IPS DF 6.9 (cell line): ENCODE measurements around the gene HERC4.
"Not testable (repeated sequence)": the region's sequence is repeated elsewhere in the genome, so short reads cannot be mapped to it uniquely, and the experiment has no call there.

Experiments used
- DNase-seq: peaks from one replicate; pipeline ENCODE4 v3.0.0-alpha.2; 2013; ENCODE audit warnings: low read depth, low spot score
- H3K27ac ChIP-seq: one replicate; pipeline ENCODE4 v1.5.1; 2013; ENCODE audit warnings: low read length, control low read depth
- H3K27me3 ChIP-seq: 2 replicates; pipeline ENCODE4 v1.6.1; 2013; ENCODE audit warnings: mild to moderate bottlenecking, low read length; ENCODE audit not compliant: control insufficient read depth, insufficient read depth
- H3K36me3 ChIP-seq: 2 replicates; pipeline ENCODE4 v1.6.1; 2013; ENCODE audit warnings: low read length; ENCODE audit not compliant: control insufficient read depth, insufficient read depth
- H3K4me1 ChIP-seq: 2 replicates; pipeline ENCODE4 v1.6.1; 2013; ENCODE audit warnings: low read length; ENCODE audit not compliant: control insufficient read depth, insufficient read depth
- H3K4me3 ChIP-seq: 2 replicates; pipeline ENCODE4 v1.5.1; 2013; ENCODE audit warnings: mild to moderate bottlenecking, low read length
- H3K9me3 ChIP-seq: 2 replicates; pipeline ENCODE4 v1.6.1; 2013; ENCODE audit warnings: low read length, inconsistent platforms; ENCODE audit not compliant: control insufficient read depth, insufficient read depth
- WGBS: extraction: QIAGEN DNeasy Blood & Tissue Kit; methylation state at CpG from one replicate; pipeline ENCODE4 v1.1.7; 2013; ENCODE audit warnings: mixed read lengths, missing lambda C conversion rate; ENCODE audit not compliant: insufficient read length, insufficient coverage; 5-methylcytosine and 5-hydroxymethylcytosine counted together

Gene HERC4

DNA sequence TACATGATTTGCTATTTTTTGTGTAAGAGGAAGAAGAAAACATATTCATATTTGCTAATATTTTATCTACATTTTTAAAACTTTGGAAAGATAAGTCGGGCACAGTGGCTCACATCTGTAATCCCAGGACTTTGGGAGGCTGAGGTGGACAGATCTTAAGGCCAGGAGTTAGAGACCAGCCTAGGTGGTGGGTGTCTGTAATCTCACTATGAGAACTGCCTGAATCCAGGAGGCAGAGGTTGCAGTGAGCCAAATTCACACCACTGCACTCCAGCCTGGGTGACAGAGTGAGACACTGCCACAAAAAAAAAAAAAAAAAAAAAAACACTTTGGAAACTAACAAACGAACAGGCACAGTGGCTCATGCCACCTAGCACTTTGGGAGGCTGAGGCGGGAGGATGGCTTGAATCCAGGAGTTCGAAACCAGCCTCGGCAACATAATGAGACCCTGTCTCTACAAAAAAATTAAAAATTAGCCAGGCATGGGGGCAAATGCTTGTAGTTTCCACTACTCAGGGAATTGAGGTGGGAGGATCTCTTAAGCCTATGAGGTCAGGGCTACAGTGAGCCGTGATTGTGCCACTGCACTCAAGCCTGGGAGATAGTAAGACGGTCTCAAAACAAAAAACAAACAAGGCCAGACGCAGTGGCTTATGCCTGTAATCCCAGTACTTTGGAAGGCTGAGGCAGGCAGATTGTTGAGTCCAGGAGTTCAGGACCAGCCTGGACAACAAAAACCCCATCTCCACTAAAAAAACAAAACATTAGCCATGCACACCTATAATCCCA lies 25.6 kb downstream of the HERC4 start:
- Histone ChIP-seq H3K27ac (no peak overlapping the region), H3K27me3 (no peaks in the 10 kb centered on the region), H3K36me3 (no peaks in the 10 kb centered on the region), H3K4me3 (no peak overlapping the region), H3K9me3 (no peaks in the 10 kb centered on the region), H3K4me1 (no peaks in the 10 kb centered on the region)
- WGBS, result no CpG with 5 or more reads among the region's 8 CpGs
- DNase-seq, result no peak

DNA sequence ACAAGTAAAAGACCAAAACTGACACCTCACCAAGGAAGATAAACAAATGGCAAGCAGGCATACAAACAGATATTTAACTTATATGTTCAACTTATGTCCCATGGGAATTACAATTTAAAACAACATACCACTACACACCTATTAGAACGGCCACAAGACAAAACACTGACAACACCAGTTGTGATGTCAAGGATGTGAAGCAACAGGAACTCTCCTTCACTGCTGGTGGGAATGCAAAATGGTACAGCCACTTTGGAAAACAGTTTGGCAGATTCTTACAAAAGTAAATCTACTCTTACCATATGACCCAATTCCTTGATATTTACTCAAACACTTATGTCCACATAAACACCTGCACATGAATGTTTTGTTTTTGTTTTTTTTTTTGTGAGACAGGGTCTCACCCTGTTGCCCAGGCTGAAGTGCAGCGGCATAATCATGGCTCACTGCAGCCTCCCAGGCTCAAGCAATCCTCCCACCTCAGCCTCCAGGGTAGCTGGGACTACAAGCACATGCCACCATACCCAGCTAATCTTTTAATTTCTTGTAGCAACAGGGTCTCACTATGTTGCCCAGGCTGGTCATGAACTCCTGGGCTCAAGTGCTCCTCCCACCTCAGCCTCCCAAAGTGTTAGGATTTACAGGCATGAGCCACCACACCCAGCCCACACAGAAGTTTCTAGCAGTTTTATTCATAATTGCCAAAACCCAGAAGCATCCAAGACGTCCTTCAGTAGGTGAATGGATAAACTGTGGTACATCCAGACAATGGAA lies 27.3 kb downstream of the HERC4 start:
- H3K36me3 ChIP-seq, result no peaks in the 10 kb centered on the region
- no peak overlapping the region for H3K4me3 ChIP-seq
- no CpG with 5 or more reads among the region's 3 CpGs for WGBS
- no peaks in the 10 kb centered on the region for H3K27me3 ChIP-seq
- no peaks in the 10 kb centered on the region for H3K4me1 ChIP-seq
- no peak for DNase-seq
- H3K27ac ChIP-seq, result no peak overlapping the region
- H3K9me3 ChIP-seq, result no peaks in the 10 kb centered on the region

DNA sequence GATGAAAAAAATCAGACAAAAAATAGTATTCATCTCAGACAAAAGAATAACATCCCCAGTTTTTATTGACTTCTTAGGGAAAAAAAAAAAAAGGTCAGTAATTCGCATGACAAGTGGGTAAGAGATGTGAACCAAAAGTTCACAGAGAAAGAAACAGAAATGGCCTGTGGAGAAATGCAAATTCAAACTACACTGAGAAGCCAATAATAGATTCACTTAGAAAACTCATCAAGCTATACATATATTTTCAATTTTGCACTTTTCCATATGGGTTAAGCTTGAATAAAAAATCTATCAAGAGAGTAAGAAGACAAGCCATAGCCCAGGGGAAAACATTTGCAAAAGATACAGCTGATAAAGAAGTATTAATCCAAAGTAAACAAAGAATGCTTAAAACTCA lies 28.0 kb downstream of the HERC4 start:
- H3K27me3 ChIP-seq, result no peaks in the 10 kb centered on the region
- no peak for DNase-seq
- no peaks in the 10 kb centered on the region for H3K4me1 ChIP-seq
- no peaks in the 10 kb centered on the region for H3K36me3 ChIP-seq
- H3K9me3 ChIP-seq, result no peaks in the 10 kb centered on the region
- WGBS, result no CpG with 5 or more reads among the region's 1 CpG
- H3K4me3 ChIP-seq, result no peak overlapping the region
- no peak overlapping the region for H3K27ac ChIP-seq

DNA sequence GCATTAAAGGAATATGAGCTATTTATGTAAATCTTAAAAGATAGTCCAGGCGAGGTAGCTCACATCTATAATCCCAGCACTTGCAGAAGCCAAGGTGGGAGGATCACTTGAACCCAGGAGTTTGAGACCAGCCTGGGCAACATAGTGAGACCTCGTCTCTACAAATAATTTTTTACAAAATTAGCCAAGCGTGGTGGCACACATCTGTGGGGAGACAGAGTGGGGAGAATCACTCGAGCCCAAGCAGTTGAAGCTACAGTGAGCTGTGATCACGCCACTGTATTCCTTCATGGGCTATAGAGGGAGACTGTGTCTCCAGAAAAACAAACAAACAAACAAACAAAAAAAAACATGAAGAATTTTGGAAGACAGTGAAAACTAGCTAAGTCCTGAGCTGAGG lies 28.4 kb downstream of the HERC4 start:
- H3K27ac ChIP-seq, result no peak overlapping the region
- H3K4me3 ChIP-seq, result no peak overlapping the region
- no peak for DNase-seq
- WGBS, result no CpG with 5 or more reads among the region's 5 CpGs
- no peaks in the 10 kb centered on the region for H3K9me3 ChIP-seq
- H3K36me3 ChIP-seq, result no peaks in the 10 kb centered on the region
- no peaks in the 10 kb centered on the region for H3K27me3 ChIP-seq
- no peaks in the 10 kb centered on the region for H3K4me1 ChIP-seq

DNA sequence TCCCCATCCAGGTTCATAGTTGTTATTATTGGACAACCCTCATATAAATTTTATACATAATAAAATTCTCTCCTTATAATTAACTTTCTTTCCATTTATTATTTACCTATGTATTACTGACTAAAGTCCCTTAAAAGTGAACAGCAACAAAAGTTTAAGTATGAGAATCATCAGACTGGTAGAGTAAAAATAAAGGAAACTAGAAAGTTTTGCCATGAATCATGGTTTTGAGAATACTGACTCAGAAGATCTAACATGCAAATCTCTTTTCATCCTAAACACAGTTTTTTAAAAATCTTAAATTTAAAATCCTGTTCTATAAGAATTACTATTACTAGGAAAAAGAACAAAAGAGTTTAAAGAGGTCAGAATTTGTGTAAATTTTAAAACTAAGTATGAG lies 32.1 kb downstream of the HERC4 start:
- no peak overlapping the region for H3K4me3 ChIP-seq
- no peaks in the 10 kb centered on the region for H3K9me3 ChIP-seq
- no peak overlapping the region for H3K27ac ChIP-seq
- DNase-seq, result no peak
- no peaks in the 10 kb centered on the region for H3K4me1 ChIP-seq
- H3K27me3 ChIP-seq, result no peaks in the 10 kb centered on the region
- no peaks in the 10 kb centered on the region for H3K36me3 ChIP-seq

DNA sequence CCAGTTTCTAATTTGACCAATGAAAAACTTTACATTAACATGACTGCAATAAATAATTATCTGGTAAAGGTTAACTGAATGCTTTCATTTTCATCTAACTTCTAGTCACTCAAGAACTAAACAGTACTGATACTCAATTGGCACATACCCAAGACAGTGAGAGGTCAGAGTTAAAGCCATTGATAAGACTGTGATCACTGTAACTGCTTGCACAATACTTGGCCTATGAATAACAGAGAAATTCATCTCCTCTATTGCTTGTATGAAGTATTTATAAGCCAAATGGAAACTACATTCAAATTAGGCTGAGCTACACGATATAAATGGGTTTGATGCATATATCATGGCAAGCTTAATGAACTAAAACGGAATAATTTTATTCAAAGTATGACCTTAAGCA lies 43.0 kb downstream of the HERC4 start:
- WGBS, result no CpG with 5 or more reads among the region's 2 CpGs

DNA sequence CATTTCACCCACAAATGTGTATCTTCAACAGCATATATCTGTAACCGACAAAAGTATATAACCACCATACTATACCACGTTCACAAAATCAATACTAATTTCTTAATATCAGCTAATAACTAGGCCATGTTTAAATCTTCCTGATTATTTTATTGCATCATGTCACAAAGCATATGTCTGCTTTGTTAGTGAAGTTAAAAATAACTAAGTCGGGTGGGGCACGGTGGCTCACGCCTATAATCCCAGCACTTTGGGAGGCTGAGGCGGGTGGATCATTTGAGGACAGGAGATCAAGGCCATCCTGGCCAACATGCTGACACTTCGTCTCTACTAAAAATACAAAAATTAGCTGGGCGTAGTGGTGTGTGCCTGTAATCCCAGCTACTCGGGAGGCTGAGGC lies 47.7 kb downstream of the HERC4 start:
- no peak overlapping the region for H3K4me3 ChIP-seq
- no peak overlapping the region for H3K27ac ChIP-seq
- no peaks in the 10 kb centered on the region for H3K27me3 ChIP-seq
- H3K4me1 ChIP-seq, result no peaks in the 10 kb centered on the region
- H3K9me3 ChIP-seq, result no peaks in the 10 kb centered on the region
- no peaks in the 10 kb centered on the region for H3K36me3 ChIP-seq
- whole genome bisulfite sequencing, result 100% methylated on average over 2 of the region's 9 CpGs
- DNase-seq, result no peak

More for the DNA sequence above, 43.0 kb downstream of the HERC4 start:
- no peak for DNase-seq
- Histone ChIP-seq H3K27me3 (no peaks in the 10 kb centered on the region), H3K4me1 (no peaks in the 10 kb centered on the region), H3K36me3 (no peaks in the 10 kb centered on the region), H3K4me3 (no peak overlapping the region), H3K27ac (no peak overlapping the region), H3K9me3 (no peaks in the 10 kb centered on the region)

DNA sequence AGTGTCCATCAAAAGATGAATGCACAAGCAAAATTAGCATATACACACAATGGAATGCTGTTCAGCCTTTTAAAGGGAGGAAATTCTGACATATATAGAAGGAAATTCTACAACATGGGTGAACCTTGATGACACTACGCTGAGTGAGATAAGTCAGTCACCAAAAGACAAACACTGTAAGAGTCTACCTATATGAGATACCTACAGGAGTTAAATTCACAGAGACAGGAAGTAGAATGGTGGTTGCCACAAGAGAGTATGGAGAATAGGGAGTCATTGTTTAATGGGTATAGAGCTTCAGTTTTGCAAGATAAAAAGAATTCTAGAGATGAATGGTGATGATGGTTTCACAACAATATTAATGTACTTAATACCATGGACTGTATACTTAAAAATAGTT lies 51.8 kb downstream of the HERC4 start:
- no peaks in the 10 kb centered on the region for H3K36me3 ChIP-seq
- no peak for DNase-seq
- no CpG with 5 or more reads among the region's 1 CpG for WGBS

DNA sequence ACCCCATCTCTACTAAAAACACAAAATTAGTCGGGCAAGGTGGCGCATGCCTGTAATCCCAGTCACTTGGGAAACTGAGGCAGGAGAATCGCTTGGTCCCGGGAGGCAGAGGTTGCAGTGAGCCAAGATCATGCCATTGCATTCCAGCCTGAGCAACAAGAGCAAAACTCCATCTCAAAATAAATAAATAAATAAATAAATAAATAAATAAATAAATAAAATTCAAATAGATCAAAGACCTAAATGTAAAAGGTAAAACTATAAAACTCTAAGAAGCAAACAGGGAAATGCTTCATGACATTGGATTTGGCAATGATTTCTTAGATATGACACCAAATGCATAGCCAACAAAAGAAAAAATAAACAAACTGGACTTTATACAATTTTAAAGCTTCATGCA lies 52.8 kb downstream of the HERC4 start:
- not testable (repeated sequence) for H3K9me3 ChIP-seq, H3K4me3 ChIP-seq, H3K4me1 ChIP-seq, H3K36me3 ChIP-seq, DNase-seq, H3K27ac ChIP-seq, H3K27me3 ChIP-seq
- no CpG with 5 or more reads among the region's 4 CpGs for WGBS

More for the DNA sequence above, 51.8 kb downstream of the HERC4 start:
- no peaks in the 10 kb centered on the region for H3K4me1 ChIP-seq
- H3K9me3 ChIP-seq, result no peaks in the 10 kb centered on the region
- no peak overlapping the region for H3K4me3 ChIP-seq
- H3K27ac ChIP-seq, result no peak overlapping the region
- no peaks in the 10 kb centered on the region for H3K27me3 ChIP-seq

DNA sequence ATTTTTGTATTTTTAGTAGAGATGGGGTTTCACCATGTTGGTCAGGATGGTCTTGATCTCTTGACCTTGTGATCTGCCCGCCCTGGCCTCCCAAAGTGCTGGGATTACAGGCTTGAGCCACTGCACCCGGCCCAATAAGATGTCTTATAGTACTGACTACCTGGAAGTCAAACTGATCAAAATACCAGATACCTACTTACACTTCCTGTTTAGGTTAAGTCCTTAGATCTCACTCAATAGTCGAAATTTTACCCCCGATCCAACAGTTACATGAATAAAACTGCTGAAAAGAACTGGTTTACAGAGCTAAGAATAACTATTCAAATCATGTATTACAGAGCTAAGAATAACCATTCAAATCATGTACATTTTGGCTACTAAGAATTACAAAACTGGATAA lies 58.6 kb downstream of the HERC4 start:
- H3K36me3 ChIP-seq, H3K9me3 ChIP-seq, H3K4me1 ChIP-seq: not testable (repeated sequence)

More for the DNA sequence above, 58.6 kb downstream of the HERC4 start:
- WGBS, result no CpG with 5 or more reads among the region's 4 CpGs
- H3K27me3 ChIP-seq, DNase-seq, H3K4me3 ChIP-seq, H3K27ac ChIP-seq: not testable (repeated sequence)
